A549 (cell line): ENCODE measurements around the gene PTGER4.

Source experiments
- CTCF ChIP-seq: fragments of >200 bp; sonication (Bioruptor Twin); formaldehyde crosslinking; IDR thresholded peaks from 3 replicates; pipeline ENCODE4 v1.5.1; 2016
- EP300 ChIP-seq, 2 experiments: fragments of >200 bp; sonication (Bioruptor Twin); formaldehyde crosslinking; IDR thresholded peaks; 2 replicates in 1 of 2; 3 replicates in 1 of 2; pipeline ENCODE4 v1.6.1; 2016 to 2017
- HDAC2 ChIP-seq: fragments of 200-600 bp; sonication (generic); IDR thresholded peaks from 2 replicates; pipeline ENCODE4 v1.6.1; 2016
- MAFK ChIP-seq: fragments of 450-650 bp; IDR thresholded peaks from 2 replicates; pipeline ENCODE4 v1.6.1; 2014; ENCODE audit not compliant: partially characterized antibody
- POLR2A ChIP-seq: IDR thresholded peaks from 2 replicates; pipeline ENCODE4 v1.6.1; 2012; ENCODE audit warnings: mild to moderate bottlenecking, low read length
- POLR2AphosphoS2 ChIP-seq: conservative IDR thresholded peaks from 2 replicates; pipeline ENCODE4 v1.6.1; 2012; ENCODE audit warnings: low read length, improper control_type of control experiment, inconsistent platforms
- RAD21 ChIP-seq, 2 experiments: fragments of >200 bp in 1 of 2; sonication (Bioruptor Twin) in 1 of 2; formaldehyde crosslinking in 1 of 2; IDR thresholded peaks in 1 of 2; conservative IDR thresholded peaks in 1 of 2; 2 replicates in 1 of 2; 3 replicates in 1 of 2; pipeline ENCODE4 v1.6.1; 2012 to 2018; ENCODE audit warnings: inconsistent platforms in 1 of 2
- RFX5 ChIP-seq: fragments of 450-650 bp; IDR thresholded peaks from 2 replicates; pipeline ENCODE4 v1.7.1; 2014; ENCODE audit warnings: antibody characterized with exemption, mild to moderate bottlenecking, moderate library complexity
- SMC3 ChIP-seq: fragments of >200 bp; sonication (Bioruptor Twin); formaldehyde crosslinking; IDR thresholded peaks from 3 replicates; pipeline ENCODE4 v1.6.1; 2018; ENCODE audit warnings: inconsistent platforms
- ZNF302 ChIP-seq: fragments of 250-450 bp; sonication (Bioruptor Pico); IDR thresholded peaks from 2 replicates; pipeline ENCODE4 v1.9.0; 2021; ENCODE audit warnings: inconsistent platforms, mild to moderate bottlenecking, moderate library complexity

- TF ChIP-seq HDAC2 (no peak), POLR2AphosphoS2 (no peak), CTCF (no peak), POLR2A (no peak), MAFK (no peak), ZNF302 (CRISPR knock-in tag) (no peak), RAD21 (conservative IDR thresholded peaks at IDR 0.05 in 1 of 2, IDR thresholded peaks at IDR 0.05 in 1 of 2) (no peak), SMC3 (no peak), RFX5 (no peak), EP300 (IDR thresholded peaks at IDR 0.05) (no peak)
Measured at GRCh38 chr5:40660751-40661150, 19.0 kb upstream of the PTGER4 start.
